Peyer's patch (tissue), 4 donors: ENCODE results near the gene CD300LB.

Source experiments
- CTCF ChIP-seq, 6 experiments: fragments of 450-650 bp in 4 of 6; fragments of 200-600 bp in 2 of 6; sonication (generic) in 1 of 6; IDR thresholded peaks; one replicate each; pipeline ENCODE4 v1.5.1; 2017 to 2019; ENCODE audit warnings: antibody characterized with exemption in 6 of 6, mild to moderate bottlenecking in 3 of 6, moderate library complexity in 1 of 6
- POLR2A ChIP-seq, 2 donors: fragments of 450-650 bp; IDR thresholded peaks; one replicate each; pipeline ENCODE4 v1.5.1; 2017; ENCODE audit warnings: antibody characterized with exemption in 2 of 2, mild to moderate bottlenecking in 2 of 2, moderate library complexity in 2 of 2

GRCh38 chr17:74565126-74565525 is 33.9 kb upstream of the CD300LB start:
- TF ChIP-seq CTCF (IDR thresholded peaks at IDR 0.05) = no peak
- TF ChIP-seq POLR2A (IDR thresholded peaks at IDR 0.05) = no peak
